Mononuclear cell (primary cell): ENCODE measurements around the gene TMEM134. TPM values are rescaled to one million over a fixed set of nuclear protein-coding genes. Genes with fewer than 3 reads are reported as not detected.

Source experiments
- H3K27me3 ChIP-seq: 2 replicates; pipeline ENCODE4 v1.6.0; 2011; ENCODE audit warnings: low read length, control low read depth; ENCODE audit not compliant: insufficient read depth
- H3K4me1 ChIP-seq: 2 replicates; pipeline ENCODE4 v1.5.1; 2011; ENCODE audit warnings: mild to moderate bottlenecking, low read length, control low read depth; ENCODE audit not compliant: insufficient read depth
- H3K4me3 ChIP-seq: 2 replicates; pipeline ENCODE4 v1.5.1; 2011; ENCODE audit warnings: mild to moderate bottlenecking, low read length, moderate library complexity
- H3K9me3 ChIP-seq: 2 replicates; pipeline ENCODE4 v1.5.1; 2011; ENCODE audit warnings: low read depth, mild to moderate bottlenecking, control low read depth, low read length
- total RNA-seq: library from RNA; depleted of rRNA; stranded (reverse); fragments of >200 nt; gene quantifications from one replicate; pipeline ENCODE4 v1.2.3, GENCODE V29; 2012

Gene TMEM134
- total RNA-seq, 1 donor, result 18.4 TPM

- Histone ChIP-seq H3K4me3 (no peak overlapping the region), H3K9me3 (no peaks in the 10 kb centered on the region), H3K4me1 (peaks cover 88% of the 10 kb centered on the region), H3K27me3 (no peaks in the 10 kb centered on the region)
Observed at GRCh38 chr11:67442504-67443404, 26.3 kb downstream of the TMEM134 start.

GRCh38 chr11:67441731-67442351 lies 27.2 kb downstream of the TMEM134 start:
- Histone ChIP-seq H3K4me1 (peaks cover 79% of the 10 kb centered on the region), H3K27me3 (no peaks in the 10 kb centered on the region), H3K9me3 (no peaks in the 10 kb centered on the region), H3K4me3 (no peak overlapping the region)

DNA sequence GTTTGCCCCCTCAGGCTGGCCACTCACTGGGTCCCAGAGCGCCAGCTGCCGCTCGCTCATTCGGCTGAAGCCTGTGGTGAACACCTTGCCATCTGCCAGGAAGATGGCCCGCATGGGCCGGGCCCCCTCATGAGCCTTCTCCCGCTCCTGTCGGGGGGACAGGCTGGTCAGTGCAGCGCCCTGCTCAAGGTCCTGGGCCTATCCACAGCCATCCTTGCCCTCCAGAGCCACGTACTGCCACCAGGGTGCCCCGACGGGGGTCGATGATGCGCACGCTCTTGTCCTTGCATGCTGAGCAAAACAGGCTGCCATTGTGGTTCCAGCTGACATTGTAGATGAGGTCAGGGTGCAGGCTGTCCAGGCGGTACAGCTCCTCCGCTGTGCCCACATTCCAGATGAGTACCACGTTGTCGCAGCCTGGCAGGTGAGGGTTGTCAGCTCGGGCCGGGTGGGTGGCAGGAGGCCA lies 27.9 kb downstream of the TMEM134 start:
- Histone ChIP-seq H3K27me3 (no peaks in the 10 kb centered on the region), H3K4me3 (no peak overlapping the region), H3K9me3 (no peaks in the 10 kb centered on the region), H3K4me1 (peaks cover 79% of the 10 kb centered on the region)

DNA sequence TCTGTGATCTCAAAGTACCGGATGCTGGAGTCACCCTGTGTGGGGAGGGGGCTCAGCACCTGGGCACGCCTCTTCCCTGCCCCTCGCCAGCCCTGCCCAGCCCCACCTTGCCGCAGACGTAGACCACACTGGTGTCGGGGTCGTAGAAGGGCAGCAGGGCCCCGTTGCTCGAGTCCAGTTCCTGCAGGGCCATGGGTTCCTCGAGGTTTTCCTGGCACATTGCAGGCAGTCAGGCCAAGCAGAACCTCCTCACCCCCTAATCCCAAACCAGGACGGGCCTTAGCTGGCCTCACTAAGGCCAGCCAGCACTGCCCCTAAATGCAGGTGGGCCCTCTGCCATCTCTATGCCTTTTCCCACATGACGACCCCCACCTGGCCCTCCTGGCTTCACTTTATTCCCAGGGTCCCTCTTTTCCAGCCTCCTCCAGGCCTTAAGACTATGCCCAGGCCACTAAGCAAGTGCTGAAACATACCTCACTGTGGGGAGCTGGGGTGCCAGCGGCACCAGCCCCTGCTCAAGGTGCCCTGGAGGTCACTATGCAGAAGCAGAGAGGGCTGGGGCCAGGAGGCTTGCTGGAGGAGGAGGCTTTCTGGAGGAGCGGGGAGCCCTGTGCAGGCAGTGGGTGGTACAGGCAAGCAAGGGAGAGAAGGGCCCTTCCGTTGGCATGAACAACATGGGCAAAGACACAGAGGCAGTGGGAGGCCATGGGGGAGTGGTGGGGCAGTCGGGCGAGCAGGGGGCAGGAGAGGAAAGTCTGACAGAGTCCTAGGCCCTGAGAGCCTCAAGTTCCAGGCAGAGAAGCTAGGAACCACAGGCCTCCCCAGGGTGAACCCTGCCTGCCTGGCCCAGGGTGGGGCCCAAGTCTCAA lies 28.6 kb downstream of the TMEM134 start:
- no peak overlapping the region for H3K4me3 ChIP-seq
- no peaks in the 10 kb centered on the region for H3K27me3 ChIP-seq
- peaks cover 79% of the 10 kb centered on the region for H3K4me1 ChIP-seq
- H3K9me3 ChIP-seq, result no peaks in the 10 kb centered on the region

DNA sequence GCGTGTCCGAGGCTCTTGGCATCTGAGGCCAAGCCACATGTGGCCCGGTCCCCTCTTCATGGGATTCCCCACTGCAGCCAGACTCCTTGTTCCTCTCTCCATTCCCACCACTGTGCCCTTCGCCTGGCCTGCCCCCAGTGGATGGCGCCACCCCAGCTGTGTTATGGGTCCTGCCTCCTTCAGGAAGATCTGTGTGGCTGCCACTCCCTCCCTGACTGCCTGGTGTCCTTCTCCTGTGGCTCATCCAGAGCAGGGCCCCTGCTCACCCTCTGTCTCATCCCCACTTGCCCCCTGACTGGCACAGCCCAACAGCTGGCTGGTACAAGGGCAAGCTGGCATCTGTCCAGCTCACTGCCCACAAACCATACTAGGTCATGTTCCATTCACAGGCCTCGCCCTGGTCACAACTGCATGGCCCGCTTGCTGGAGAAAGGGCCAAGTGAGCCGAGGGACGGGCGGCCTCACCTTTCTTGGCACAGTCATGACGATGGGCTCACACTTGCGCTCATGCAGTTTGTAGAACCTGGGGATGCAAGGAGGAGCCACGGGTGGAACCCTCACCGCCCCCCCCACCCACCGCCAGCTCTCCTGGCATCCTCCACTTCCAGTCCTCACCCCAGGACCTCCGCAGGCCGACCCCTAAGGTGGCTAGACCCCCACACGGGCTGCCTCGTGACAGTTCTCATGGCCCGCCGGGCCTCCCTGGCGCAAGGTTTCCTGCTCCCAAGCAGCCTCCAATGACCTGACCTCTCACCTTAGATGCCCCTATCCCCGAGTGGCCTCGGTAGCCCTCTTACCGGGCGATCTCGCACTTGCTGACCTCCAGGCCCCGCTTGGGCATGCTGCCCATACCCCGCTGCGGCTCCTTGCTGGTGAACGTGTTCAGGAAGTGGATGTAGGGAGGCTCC lies 29.5 kb downstream of the TMEM134 start:
- Histone ChIP-seq H3K9me3 (no peaks in the 10 kb centered on the region), H3K4me3 (no peak overlapping the region), H3K27me3 (no peaks in the 10 kb centered on the region), H3K4me1 (peaks cover 79% of the 10 kb centered on the region)

DNA sequence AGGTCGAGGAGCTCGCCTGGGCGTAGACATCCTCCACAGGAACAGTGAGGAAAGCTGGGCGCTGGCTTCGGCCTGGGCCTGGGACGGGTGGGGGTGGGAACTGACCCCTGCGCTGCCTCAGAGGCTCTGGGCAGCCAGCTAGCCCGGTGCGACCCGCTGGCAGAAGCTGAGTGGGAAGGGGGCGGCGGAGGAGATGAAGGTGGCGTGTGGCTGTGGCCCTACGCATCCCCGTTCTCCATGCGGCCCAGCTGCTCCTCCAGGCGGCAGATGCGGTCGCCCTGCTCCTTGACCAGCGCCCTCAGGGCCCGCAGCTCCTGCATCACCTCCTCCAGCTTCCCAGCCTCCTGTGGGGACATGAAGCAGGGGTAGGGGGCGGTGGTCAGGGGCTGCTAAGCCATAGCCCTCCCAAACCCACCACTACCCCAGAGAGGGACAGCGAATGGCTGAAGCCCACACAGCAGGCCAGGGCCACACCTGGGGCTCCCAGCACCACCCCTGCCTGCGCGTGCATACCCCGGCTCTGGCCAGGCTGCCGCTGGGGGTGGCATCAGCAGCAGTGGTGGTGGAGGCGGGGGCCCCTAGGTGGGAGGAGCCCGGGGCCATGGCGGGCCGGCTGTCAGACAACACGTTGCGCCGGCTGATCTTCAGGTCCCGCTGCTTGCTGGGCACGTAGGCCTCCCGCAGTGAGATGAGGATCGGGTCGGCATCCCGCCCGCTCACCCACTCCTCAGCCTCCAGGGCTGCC lies 30.7 kb downstream of the TMEM134 start:
- peak overlapping the region; percentile 74 for H3K4me3 ChIP-seq
- H3K4me1 ChIP-seq, result peaks cover 81% of the 10 kb centered on the region
- no peaks in the 10 kb centered on the region for H3K9me3 ChIP-seq
- no peaks in the 10 kb centered on the region for H3K27me3 ChIP-seq

GRCh38 chr11:67437809-67438157 lies 31.3 kb downstream of the TMEM134 start:
- Histone ChIP-seq H3K27me3 (no peaks in the 10 kb centered on the region), H3K4me1 (peaks cover 84% of the 10 kb centered on the region), H3K4me3 (peak overlapping the region; percentile 74), H3K9me3 (no peaks in the 10 kb centered on the region)

GRCh38 chr11:67437082-67437808 lies 31.8 kb downstream of the TMEM134 start, which contains the start of gene PTPRCAP:
Gene PTPRCAP (minus strand): TSS chr11:67437682. CDS start chr11:67437619, 63 bp downstream.
- H3K9me3 ChIP-seq, result no peaks in the 10 kb centered on the region
- no peaks in the 10 kb centered on the region for H3K27me3 ChIP-seq
- peaks cover 80% of the 10 kb centered on the region for H3K4me1 ChIP-seq
- H3K4me3 ChIP-seq, result peak within 1 kb of the TSS; percentile 74

DNA sequence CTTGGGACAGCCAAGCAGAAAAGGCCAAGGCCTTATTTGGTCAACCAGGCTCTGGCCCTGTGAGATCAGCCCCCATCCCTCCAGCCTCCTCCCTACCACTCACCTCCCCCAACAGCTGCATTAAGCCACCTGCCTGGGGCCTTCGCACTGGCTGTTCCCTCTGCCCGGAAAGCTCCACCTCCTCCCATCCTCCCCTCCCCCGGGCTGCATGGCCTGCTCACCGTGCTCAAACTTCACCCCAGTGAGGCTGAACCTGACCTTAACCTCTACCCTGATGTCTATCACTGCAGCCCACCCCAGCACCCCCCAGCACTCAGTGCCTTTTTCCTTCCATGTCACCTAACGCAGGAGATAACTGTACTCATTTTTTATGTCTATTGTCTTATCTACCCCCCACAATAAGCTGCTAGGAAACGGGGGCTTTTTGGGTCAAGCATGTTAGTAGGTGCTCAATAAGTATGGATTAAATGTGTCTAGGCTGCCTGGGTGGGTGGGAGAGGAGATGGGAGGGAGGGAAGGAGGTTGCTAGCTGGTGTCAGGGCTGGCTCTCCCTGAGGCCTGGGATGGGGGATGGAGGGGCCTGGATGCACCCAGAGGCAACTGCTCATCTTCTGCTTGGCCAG lies 32.5 kb downstream of the TMEM134 start:
- H3K27me3 ChIP-seq, result no peaks in the 10 kb centered on the region
- H3K4me3 ChIP-seq, result peak overlapping the region; percentile 74
- no peaks in the 10 kb centered on the region for H3K9me3 ChIP-seq
- H3K4me1 ChIP-seq, result peaks cover 79% of the 10 kb centered on the region

- Histone ChIP-seq H3K9me3 (no peaks in the 10 kb centered on the region), H3K4me1 (peaks cover 74% of the 10 kb centered on the region), H3K27me3 (no peaks in the 10 kb centered on the region), H3K4me3 (peak overlapping the region; percentile 74)
Observed at GRCh38 chr11:67435727-67436458, 33.2 kb downstream of the TMEM134 start.

GRCh38 chr11:67435031-67435726 lies 33.9 kb downstream of the TMEM134 start:
- H3K9me3 ChIP-seq, result no peaks in the 10 kb centered on the region
- H3K4me1 ChIP-seq, result peaks cover 67% of the 10 kb centered on the region
- H3K27me3 ChIP-seq, result no peaks in the 10 kb centered on the region
- H3K4me3 ChIP-seq, result no peak overlapping the region

- peaks cover 65% of the 10 kb centered on the region for H3K4me1 ChIP-seq
- H3K27me3 ChIP-seq, result no peaks in the 10 kb centered on the region
- H3K9me3 ChIP-seq, result no peaks in the 10 kb centered on the region
- no peak overlapping the region for H3K4me3 ChIP-seq
Observed at GRCh38 chr11:67434395-67434881, 34.6 kb downstream of the TMEM134 start.
